Measurements from ENCODE around the gene KDM6A.
"Not testable (repeated sequence)": the region's sequence is repeated elsewhere in the genome, so short reads cannot be mapped to it uniquely, and the experiment has no call there.

KDM6A gene

GRCh38 chrX:44961817-44962607 lies 89.0 kb downstream of the KDM6A start:
- DNase-seq (ENCODE audit: low read depth), result no peak

- no peak for DNase-seq (ENCODE audit: low read depth)
Observed at GRCh38 chrX:44962944-44963343, 90.0 kb downstream of the KDM6A start.

- no peak for DNase-seq (ENCODE audit: low read depth)
Observed at GRCh38 chrX:44967221-44967620, 94.2 kb downstream of the KDM6A start.

- DNase-seq (ENCODE audit: low read depth), result no peak
Observed at GRCh38 chrX:44970709-44971108, 97.7 kb downstream of the KDM6A start.

- no peak for DNase-seq (ENCODE audit: low read depth)
Observed at GRCh38 chrX:44971674-44972073, 98.7 kb downstream of the KDM6A start.

- DNase-seq (ENCODE audit: low read depth), result no peak
Observed at GRCh38 chrX:44972132-44972531, 99.1 kb downstream of the KDM6A start.

- DNase-seq (ENCODE audit: low read depth), result no peak
Observed at GRCh38 chrX:44973420-44973932, 100.5 kb downstream of the KDM6A start.

- DNase-seq (ENCODE audit: low read depth), result no peak
Observed at GRCh38 chrX:44974451-44974850, 101.5 kb downstream of the KDM6A start.

GRCh38 chrX:44975666-44976263 lies 102.8 kb downstream of the KDM6A start:
- no peak for DNase-seq (ENCODE audit: low read depth)

- no peak for DNase-seq (ENCODE audit: low read depth)
Observed at GRCh38 chrX:44978976-44979375, 106.0 kb downstream of the KDM6A start.

GRCh38 chrX:44980403-44980802 lies 107.4 kb downstream of the KDM6A start:
- DNase-seq (ENCODE audit: low read depth), result no peak

- no peak for DNase-seq (ENCODE audit: low read depth)
Observed at GRCh38 chrX:44980883-44981282, 107.9 kb downstream of the KDM6A start.

GRCh38 chrX:44989995-44990770 lies 117.2 kb downstream of the KDM6A start:
- no peak for DNase-seq (ENCODE audit: low read depth)

- no peak for DNase-seq (ENCODE audit: low read depth)
Observed at GRCh38 chrX:44992775-44993174, 119.8 kb downstream of the KDM6A start.

- DNase-seq (ENCODE audit: low read depth), result no peak
Observed at GRCh38 chrX:44996277-44996676, 123.3 kb downstream of the KDM6A start.

GRCh38 chrX:44997282-44997812 lies 124.4 kb downstream of the KDM6A start:
- no peak for DNase-seq (ENCODE audit: low read depth)

- no peak for DNase-seq (ENCODE audit: low read depth)
Observed at GRCh38 chrX:44997888-44998287, 124.9 kb downstream of the KDM6A start.

GRCh38 chrX:44999237-44999636 lies 126.2 kb downstream of the KDM6A start:
- DNase-seq (ENCODE audit: low read depth), result not testable (repeated sequence)

- DNase-seq (ENCODE audit: low read depth), result not testable (repeated sequence)
Observed at GRCh38 chrX:44999872-45000271, 126.9 kb downstream of the KDM6A start.

GRCh38 chrX:45001048-45001447 lies 128.1 kb downstream of the KDM6A start:
- DNase-seq (ENCODE audit: low read depth), result no peak

GRCh38 chrX:45003085-45003484 lies 130.1 kb downstream of the KDM6A start:
- no peak for DNase-seq (ENCODE audit: low read depth)

GRCh38 chrX:45006002-45006800 lies 133.2 kb downstream of the KDM6A start:
- DNase-seq (ENCODE audit: low read depth), result no peak
